ENCODE measurements around the gene TSPYL6.

The TSPYL6 gene

GRCh38 chr2:54261537-54261936 lies 5.5 kb upstream of the TSPYL6 start:
- Histone ChIP-seq H3K4me1 (ENCODE audit: control insufficient read depth, low read length) (no peaks in the 10 kb centered on the region), H3K9me2 (replicated peaks; ENCODE audit: control insufficient read depth, low read length) (no peaks in the 10 kb centered on the region), H3F3A (ENCODE audit: control insufficient read depth, insufficient read depth) (no peaks in the 10 kb centered on the region), H3K27ac (ENCODE audit: low read depth, low read length) (no peak overlapping the region), H3K4me3 (ENCODE audit: low read length) (no peak overlapping the region), H3K9me3 (ENCODE audit: control insufficient read depth, insufficient read depth, low read length) (no peaks in the 10 kb centered on the region), H3K36me3 (ENCODE audit: control insufficient read depth, low read length) (no peaks in the 10 kb centered on the region), H3K4me2 (ENCODE audit: low read length) (no peak overlapping the region), H4K20me1 (ENCODE audit: control insufficient read depth, insufficient read depth, low read depth, low read length) (no peaks in the 10 kb centered on the region), H3K27me3 (ENCODE audit: control insufficient read depth, low read length) (no peaks in the 10 kb centered on the region), H3K79me2 (ENCODE audit: control insufficient read depth, low read length) (no peaks in the 10 kb centered on the region)
- TF ChIP-seq CTCF (IDR thresholded peaks at IDR 0.05; ENCODE audit: low read depth, low read length, poor library complexity, severe bottlenecking) (no peak), EZH2phosphoT487 (IDR thresholded peaks at IDR 0.05; ENCODE audit: borderline replicate concordance, low read length) (no peak)

GRCh38 chr2:54260241-54260595 lies 4.2 kb upstream of the TSPYL6 start:
- H3K4me3 ChIP-seq (ENCODE audit: low read length): no peak overlapping the region
- no peaks in the 10 kb centered on the region for H3K9me2 ChIP-seq (replicated peaks; ENCODE audit: control insufficient read depth, low read length)
- H3K4me2 ChIP-seq (ENCODE audit: low read length): no peak overlapping the region
- no peak for TF ChIP-seq CTCF (IDR thresholded peaks at IDR 0.05; ENCODE audit: low read depth, low read length, poor library complexity, severe bottlenecking)
- TF ChIP-seq EZH2phosphoT487 (IDR thresholded peaks at IDR 0.05; ENCODE audit: borderline replicate concordance, low read length): no peak
- no peaks in the 10 kb centered on the region for H3K36me3 ChIP-seq (ENCODE audit: control insufficient read depth, low read length)
- no peaks in the 10 kb centered on the region for H3K9me3 ChIP-seq (ENCODE audit: control insufficient read depth, insufficient read depth, low read length)
- no peaks in the 10 kb centered on the region for H4K20me1 ChIP-seq (ENCODE audit: control insufficient read depth, insufficient read depth, low read depth, low read length)
- H3K4me1 ChIP-seq (ENCODE audit: control insufficient read depth, low read length): no peaks in the 10 kb centered on the region
- H3K27ac ChIP-seq (ENCODE audit: low read depth, low read length): no peak overlapping the region
- H3K79me2 ChIP-seq (ENCODE audit: control insufficient read depth, low read length): no peaks in the 10 kb centered on the region
- no peaks in the 10 kb centered on the region for H3F3A ChIP-seq (ENCODE audit: control insufficient read depth, insufficient read depth)
- no peaks in the 10 kb centered on the region for H3K27me3 ChIP-seq (ENCODE audit: control insufficient read depth, low read length)

- H3K9me2 ChIP-seq (replicated peaks; ENCODE audit: control insufficient read depth, low read length): no peaks in the 10 kb centered on the region
- no peaks in the 10 kb centered on the region for H3K4me1 ChIP-seq (ENCODE audit: control insufficient read depth, low read length)
- H3K36me3 ChIP-seq (ENCODE audit: control insufficient read depth, low read length): no peaks in the 10 kb centered on the region
- H3F3A ChIP-seq (ENCODE audit: control insufficient read depth, insufficient read depth): no peaks in the 10 kb centered on the region
- H3K9me3 ChIP-seq (ENCODE audit: control insufficient read depth, insufficient read depth, low read length): no peaks in the 10 kb centered on the region
- no peak overlapping the region for H3K27ac ChIP-seq (ENCODE audit: low read depth, low read length)
- H3K27me3 ChIP-seq (ENCODE audit: control insufficient read depth, low read length): no peaks in the 10 kb centered on the region
- H3K4me3 ChIP-seq (ENCODE audit: low read length): no peak overlapping the region
- TF ChIP-seq EZH2phosphoT487 (IDR thresholded peaks at IDR 0.05; ENCODE audit: borderline replicate concordance, low read length) (no peak), CTCF (IDR thresholded peaks at IDR 0.05; ENCODE audit: low read depth, low read length, poor library complexity, severe bottlenecking) (no peak)
- H3K79me2 ChIP-seq (ENCODE audit: control insufficient read depth, low read length): no peaks in the 10 kb centered on the region
- no peak overlapping the region for H3K4me2 ChIP-seq (ENCODE audit: low read length)
- no peaks in the 10 kb centered on the region for H4K20me1 ChIP-seq (ENCODE audit: control insufficient read depth, insufficient read depth, low read depth, low read length)
Observed at GRCh38 chr2:54259413-54260240, 3.6 kb upstream of the TSPYL6 start.
